NCI-H2107 (cell line): Measurements from ENCODE around the gene HPS6.
A peak's percentile ranks its signal among the peaks of the same experiment; 100 is the strongest.

Experiments
- DNase-seq: peaks from one replicate; lab custom pipeline; 2025; lab: John Stamatoyannopoulos, UW

The HPS6 gene

DNA sequence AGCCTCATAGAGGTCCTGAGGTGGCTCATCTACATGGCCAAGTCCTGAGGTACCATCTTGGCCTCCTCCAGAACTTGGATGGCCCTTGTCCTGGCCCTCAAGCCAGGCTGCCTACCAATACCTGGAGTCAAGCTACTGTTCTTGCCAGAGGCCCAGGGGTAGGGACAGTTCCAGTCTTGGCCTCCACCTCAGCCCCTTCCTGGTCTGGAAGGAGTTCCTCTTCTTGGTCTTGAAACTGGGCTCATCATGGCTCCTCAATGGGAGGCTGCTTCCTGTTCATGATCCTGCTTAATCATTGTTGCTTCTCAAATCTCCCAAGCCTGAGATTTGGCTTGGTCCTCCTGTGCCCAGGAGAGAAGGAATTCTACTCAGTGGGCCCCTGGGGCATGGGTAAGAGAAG, 3.9 kb downstream of the HPS6 start:
- DNase-seq, result no peak

- peak; percentile 18 for DNase-seq
These were observed 7.8 kb downstream of the HPS6 start for GRCh38 chr10:102072673-102073527.

DNA sequence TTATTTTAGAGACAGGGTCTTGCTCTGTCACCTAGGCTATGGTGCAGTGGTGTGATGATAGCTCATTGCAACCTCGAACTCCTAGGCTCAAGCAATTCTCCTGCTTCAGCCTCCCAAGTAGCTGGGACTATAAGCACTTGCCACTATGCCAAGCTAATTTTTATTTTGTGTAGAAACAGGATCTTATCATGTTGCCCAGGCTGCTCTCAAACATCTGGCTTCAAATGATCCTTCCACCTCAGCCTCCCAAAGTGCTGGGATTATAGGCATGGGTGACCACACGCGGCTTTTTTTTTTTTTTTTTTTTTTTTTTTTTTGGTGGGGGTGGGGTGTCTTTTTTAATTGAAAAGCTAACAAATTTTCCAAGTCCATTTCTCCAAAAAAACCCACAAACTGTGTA, 18.4 kb downstream of the HPS6 start:
- no peak for DNase-seq

DNA sequence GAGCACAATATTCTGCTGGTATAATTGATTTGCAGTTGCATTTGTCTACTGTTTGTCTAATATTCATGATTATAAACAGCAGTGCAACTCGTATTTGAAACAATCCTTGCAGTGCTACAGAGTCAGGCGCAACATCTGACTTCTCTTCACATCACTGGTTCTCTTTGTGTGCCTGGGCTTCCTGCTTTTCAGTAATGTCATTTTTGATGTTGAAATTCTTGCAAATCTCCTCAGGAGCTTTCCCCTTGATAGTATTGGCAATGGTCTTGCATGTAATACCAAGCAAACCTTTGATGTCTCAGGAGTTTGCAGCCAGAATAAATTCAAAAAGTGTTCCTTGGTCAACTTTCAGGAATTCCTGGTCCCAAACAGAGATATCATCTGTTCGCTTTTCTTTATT, 20.2 kb downstream of the HPS6 start:
- no peak for DNase-seq

GRCh38 chr10:102086196-102086595, 21.0 kb downstream of the HPS6 start:
- no peak for DNase-seq

- DNase-seq, result no peak
These were observed 25.6 kb downstream of the HPS6 start for GRCh38 chr10:102090772-102091171.

- no peak for DNase-seq
These were observed 31.3 kb downstream of the HPS6 start for GRCh38 chr10:102096449-102096848.

DNA sequence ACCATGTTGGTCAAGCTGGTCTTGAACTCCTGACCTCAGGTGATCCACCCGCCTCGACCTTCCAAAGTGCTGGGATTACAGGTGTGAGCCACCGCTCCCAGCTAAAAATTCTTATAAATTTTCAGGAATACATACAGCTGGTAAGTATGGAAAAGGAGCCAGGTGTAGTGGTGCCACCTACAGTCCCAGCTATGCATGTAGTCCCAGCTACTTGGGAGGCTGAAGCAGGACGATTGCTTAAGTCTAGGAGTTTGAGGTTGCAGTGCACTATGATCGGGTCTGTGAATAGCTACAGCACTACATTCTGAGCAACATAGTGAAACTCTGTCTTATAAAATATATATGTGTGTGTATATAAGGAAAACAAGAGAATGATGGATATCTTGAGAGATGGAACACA, 36.0 kb downstream of the HPS6 start:
- DNase-seq, result no peak

GRCh38 chr10:102102421-102102820, 37.3 kb downstream of the HPS6 start:
- no peak for DNase-seq

DNA sequence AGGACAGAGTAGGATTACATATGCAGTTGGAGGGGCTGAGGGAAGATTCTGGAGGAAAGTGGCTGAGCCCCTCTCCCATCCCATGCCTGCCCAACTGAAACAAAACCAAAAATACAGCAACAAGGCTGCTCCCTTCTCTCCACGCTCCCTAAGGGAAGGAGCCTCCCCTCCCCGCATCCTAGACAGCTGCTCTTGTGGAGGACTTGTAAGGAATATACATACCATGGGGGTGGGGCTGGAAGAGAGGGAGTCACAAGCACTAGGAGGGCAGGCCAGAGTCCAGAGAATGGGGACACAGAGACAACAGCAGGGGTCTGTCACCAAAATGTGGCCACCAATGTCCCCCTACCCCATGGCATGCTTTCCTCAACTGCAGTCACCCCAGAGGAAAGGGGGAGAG, 41.8 kb downstream of the HPS6 start:
- DNase-seq, result no peak

- no peak for DNase-seq
These were observed 44.3 kb downstream of the HPS6 start for GRCh38 chr10:102109166-102110116.

DNA sequence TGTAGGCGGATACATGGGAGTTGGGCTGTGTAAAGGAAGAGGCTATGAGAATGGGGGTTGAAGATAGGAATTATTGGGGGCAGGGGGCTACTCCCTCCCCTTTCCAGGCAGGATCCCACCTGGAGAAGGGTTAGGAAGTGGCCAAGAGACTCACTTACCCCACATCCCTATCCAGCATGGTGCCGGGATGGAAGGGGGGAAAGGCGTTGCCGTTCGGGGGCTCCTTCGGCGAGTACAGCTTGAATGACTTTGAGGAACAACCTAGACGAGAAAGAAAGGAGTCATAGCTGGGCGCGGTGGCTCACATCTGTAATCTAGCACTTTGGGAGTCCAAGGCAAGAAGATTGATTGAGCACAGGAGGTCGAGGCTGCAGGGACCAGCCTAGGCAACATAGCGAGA, 46.1 kb downstream of the HPS6 start:
- DNase-seq, result no peak

DNA sequence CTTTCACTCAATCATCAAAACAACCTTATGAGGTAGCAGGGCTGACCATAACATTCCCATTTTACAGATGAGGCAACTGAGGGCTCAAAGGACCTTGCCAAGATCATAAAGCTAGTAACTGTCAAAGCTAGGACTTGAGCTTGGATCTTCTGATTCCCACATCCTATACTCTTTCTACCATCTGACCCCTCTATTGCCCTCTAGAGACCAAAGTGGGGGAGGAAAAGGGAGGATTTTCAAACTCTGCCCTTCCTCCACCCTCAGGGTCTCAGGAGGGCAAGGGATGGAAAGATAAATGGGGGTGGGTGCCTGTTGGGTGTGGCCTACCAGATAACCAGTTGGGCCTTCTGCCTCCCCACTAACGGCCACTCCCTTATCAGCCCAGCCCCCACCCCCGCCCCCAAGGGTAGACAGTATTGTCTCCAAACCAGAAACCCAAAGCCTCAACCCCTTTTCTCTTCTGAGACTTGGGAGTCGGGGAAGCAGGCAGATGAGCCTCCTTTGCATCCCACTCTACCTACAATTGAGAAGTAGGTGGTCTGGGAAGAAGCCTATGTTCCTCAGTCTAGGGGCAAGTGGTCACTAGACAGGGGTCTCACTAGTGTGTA, 47.2 kb downstream of the HPS6 start:
- DNase-seq, result no peak

GRCh38 chr10:102113261-102113955, 48.3 kb downstream of the HPS6 start:
- DNase-seq, result no peak

DNA sequence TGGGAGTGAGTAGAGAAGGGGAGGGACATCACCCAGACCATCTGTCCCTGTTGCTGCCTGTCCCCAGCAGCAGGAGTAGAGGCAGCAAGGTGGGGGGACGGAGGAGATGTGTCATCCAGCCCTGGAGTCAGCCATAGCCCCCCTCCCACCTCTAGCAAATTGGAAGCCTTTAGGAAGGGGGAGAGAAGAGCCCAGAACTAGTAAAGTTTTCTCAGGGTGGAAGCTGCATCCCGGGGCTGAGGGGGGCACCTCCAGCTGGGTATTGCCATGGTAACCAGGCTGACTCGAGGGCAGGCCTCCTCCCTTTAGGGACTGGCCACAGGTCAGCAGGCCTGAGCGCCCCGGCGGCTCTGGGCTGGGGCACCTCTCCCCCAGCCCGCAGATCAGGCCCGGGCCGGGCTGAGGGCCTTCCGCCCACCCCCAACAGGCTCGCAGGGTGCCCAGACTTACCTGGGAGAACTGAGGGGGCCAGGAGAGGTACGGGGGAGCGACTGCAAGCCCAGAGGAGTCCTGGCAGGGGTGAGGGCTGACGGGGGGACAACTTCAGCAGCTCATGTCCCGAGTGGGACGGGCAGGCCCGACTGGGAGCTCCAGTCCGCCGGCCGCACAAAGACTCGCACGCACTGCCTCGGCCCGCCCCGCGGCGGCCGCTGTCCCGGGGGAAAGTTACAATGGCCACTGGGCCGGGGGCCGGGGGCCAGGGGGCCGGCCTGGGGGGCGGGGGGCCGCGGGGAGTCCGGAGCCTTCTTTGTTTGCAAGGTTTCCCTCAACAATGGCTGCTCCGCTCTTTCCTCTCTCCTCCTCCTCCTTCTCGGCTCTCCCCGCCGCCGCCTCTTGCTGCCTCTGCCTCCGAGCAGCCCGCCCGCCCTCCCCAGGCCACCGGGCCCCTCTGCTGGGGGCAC, 49.1 kb downstream of the HPS6 start:
- DNase-seq, result no peak

GRCh38 chr10:102114861-102115618, 49.9 kb downstream of the HPS6 start:
- DNase-seq, result peak; percentile 55

DNA sequence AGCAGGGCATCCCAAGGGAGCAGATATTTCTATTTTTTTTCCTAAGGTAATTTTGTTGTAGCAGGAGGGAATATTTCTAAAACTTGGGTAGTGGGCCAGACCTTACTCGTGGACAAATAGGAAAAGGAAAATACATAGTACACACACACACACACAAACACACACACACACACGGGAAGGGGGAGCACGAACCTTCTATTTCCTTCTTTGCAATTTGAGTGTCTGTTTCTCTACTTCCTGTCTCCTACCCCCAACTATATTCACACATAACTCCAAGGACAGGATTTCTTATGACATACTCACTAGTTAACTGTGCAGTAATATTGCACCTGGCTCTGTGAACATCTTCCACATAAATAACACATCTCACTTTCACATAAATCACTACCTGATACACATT, 50.6 kb downstream of the HPS6 start:
- no peak for DNase-seq

- no peak for DNase-seq
These were observed 51.5 kb downstream of the HPS6 start for GRCh38 chr10:102116656-102117055.
